GM15510 (cell line): ENCODE data around the gene VAV2.

Experiments used
- POLR2A ChIP-seq: IDR thresholded peaks from 3 replicates; pipeline ENCODE4 v1.6.1; 2011; ENCODE audit warnings: borderline replicate concordance; ENCODE audit not compliant: insufficient read length; ENCODE audit errors: extremely low read depth

Gene VAV2

DNA sequence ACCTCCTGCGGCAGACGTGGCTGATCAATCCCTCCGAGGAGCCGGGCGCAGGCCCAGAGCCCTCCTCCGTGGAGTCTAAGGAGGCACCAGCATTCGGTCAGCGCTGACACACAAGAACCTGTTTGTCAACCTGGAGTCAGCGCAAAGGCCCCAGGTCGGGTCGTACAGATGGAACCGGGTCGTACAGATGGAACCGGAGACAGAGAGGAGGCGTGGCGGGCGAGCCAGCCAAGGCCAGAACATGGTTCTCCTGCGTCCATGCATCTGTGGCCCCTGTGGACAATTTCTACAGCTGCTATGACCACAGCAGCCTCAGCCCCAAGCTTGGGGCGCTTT, 128.9 kb downstream of the VAV2 start:
- TF ChIP-seq POLR2A = no peak

- TF ChIP-seq POLR2A = no peak
Observed at GRCh38 chr9:133862585-133863256, 129.4 kb downstream of the VAV2 start.

DNA sequence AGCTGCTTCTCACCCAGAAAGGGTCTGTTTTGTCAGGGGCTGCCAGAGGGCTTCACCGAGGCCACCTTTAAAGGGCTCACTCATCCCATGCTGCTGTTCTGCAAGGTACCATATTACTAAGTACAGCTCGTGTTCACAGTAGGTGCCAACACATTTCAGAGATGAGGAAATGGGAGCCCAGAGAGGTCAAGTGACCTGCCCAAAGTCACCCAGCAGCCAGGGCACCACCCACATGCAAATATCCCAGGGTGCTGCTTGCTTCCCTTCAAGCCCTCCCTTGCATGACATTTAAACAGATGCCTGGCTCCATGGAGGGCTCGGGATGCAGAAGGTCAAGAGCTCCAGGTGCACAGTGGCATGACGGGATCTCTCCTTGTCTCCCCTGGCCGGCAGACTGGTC, 130.4 kb downstream of the VAV2 start:
- TF ChIP-seq POLR2A = no peak

- TF ChIP-seq POLR2A = no peak
Observed at GRCh38 chr9:133861086-133861485, 131.0 kb downstream of the VAV2 start.

DNA sequence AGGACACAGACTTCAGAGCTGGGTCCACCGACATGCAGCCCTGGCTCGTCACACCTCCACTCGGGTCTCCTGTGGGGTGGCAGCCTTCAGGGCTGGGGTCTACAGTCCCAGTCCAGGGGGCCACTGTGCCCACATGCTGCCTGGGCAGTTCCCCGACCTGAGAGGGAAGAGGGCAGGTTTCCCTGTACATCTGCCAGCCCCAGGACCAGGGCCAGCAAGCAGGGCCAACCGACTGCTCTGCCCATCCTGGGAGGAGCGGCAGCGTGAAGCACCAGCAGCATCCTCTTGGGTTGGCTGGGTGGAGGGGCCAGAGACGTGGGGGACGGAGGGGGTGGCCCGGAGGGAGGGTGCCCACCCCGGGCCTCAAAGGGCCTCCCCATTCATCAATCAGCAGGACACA, 133.4 kb downstream of the VAV2 start:
- TF ChIP-seq POLR2A = no peak

DNA sequence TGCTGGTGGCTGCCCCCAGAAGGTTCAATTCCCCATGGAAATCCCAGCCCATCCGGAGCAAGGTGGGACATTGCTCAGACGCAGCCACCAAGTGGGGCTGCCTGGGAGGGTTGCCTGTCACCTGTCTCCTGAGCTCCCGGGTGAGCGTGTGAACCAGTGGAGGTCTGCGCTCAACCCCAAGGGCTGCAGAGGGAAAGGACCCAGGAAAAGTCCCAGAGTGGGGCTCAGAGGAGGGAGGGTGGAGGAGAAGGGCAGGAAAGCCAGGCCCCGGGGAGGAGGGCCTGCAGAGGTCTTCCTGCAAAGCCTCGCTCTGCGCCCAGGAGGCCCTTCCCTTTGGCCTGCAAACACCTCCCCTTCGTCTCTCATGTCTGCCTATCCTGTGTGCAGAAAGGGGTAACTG, 134.5 kb downstream of the VAV2 start:
- no peak for TF ChIP-seq POLR2A

GRCh38 chr9:133856798-133857197, 135.3 kb downstream of the VAV2 start:
- TF ChIP-seq POLR2A = no peak

DNA sequence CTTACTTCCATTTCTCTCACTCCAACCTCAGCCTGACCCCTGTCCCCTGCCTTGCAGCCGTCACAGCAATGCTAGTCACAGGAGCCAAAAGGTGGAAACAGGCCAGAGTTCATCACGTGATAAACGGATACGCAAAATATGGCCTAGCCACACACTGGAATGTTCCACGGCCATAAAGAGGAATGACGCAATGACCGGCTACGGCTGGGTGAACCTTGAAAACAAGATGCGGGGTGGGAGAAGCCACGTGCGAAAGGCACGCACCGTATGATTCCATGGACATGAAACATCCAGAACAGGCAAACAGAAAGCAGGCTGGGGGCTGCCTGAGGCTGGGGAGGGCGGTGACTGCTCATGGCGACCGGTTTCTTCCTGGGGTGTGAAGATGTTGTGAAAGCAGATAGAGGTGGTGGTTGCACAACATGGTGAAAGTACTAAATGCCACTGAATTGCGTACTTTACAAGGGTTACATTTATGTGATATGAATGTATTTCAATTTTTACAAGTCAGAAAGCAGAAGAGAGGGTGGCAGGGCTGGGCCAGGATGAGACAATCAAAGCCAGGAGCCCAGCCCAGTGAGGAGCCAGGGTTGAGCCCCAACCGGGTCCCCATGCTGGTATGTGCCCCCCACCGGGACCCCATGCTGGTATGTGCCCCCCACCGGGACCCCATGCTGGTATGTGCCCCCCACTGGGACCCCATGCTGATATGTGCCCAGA, 136.2 kb downstream of the VAV2 start:
- TF ChIP-seq POLR2A = no peak

DNA sequence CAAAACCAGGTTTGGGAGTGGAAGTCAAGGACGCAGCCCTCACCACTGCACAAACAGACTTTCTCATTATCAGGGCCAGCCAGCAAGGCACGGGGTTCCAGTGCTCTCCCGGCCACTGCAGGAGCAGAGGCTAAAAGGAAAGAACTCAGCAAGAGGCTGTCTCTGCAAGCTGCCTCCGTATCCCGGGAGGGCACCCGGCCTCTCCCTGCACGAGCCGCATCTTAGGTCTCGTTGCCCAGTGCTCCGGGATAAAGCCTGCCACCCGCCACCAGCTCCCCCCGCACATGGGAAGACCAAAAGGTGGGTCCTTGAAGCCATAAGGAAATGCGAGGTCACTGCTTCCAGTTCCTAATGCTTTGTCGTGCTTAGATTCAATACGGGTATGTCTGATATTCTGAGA, 136.8 kb downstream of the VAV2 start:
- no peak for TF ChIP-seq POLR2A

GRCh38 chr9:133854765-133855164, 137.4 kb downstream of the VAV2 start:
- no peak for TF ChIP-seq POLR2A

GRCh38 chr9:133854048-133854447, 138.1 kb downstream of the VAV2 start:
- no peak for TF ChIP-seq POLR2A

DNA sequence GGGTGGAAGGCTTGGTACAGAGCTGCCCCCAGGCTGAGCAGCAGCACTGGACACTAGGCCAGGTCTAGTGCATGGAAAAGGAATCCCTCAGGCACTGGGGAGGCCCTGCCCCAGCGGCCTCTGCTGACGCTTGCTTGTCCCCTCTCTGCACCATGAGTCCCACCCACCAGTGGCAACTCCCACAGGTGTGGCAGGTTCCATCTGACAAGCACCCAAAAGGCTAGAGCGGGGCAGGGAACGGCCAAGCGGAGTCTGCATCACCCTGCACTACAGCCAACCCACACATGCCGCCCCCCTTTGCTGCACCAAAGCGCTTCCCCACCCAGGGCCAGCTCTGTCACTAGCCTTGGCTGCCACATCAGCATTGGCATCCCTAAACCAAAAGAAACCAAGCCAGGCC, 138.8 kb downstream of the VAV2 start:
- TF ChIP-seq POLR2A = no peak

- TF ChIP-seq POLR2A = no peak
Observed at GRCh38 chr9:133852431-133852830, 139.7 kb downstream of the VAV2 start.

DNA sequence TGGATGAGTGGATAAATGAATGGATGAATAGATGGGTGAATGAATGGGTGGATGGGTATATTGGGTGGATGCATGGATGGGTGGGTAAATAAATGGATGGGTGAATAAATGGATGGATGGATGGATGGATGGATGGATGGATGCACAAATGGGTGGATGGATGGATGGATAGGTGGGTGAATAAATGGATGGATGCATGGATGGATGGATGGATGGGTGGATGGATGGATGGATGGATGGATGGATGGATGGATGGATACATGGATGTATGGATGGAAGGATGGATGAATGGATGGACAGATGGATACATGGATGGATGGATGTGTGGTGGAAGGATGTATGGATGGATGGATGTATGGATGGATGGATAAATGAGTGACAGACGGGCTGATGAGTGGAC, 140.4 kb downstream of the VAV2 start:
- no peak for TF ChIP-seq POLR2A

- no peak for TF ChIP-seq POLR2A
Observed at GRCh38 chr9:133850937-133851336, 141.2 kb downstream of the VAV2 start.

GRCh38 chr9:133850161-133850560, 142.0 kb downstream of the VAV2 start:
- no peak for TF ChIP-seq POLR2A
